Mammary epithelial cell (primary cell): Measurements from ENCODE around the gene CDC7.

Source experiments
- EZH2 ChIP-seq: IDR thresholded peaks from 2 replicates; pipeline ENCODE4 v1.6.1; 2012; ENCODE audit warnings: low read length, inconsistent platforms, borderline replicate concordance
- TF ChIP-seq, protein P1 (sequence below), 2 donors: IDR thresholded peaks in 1 of 2; conservative IDR thresholded peaks in 1 of 2; 2 replicates each; pipeline ENCODE4 v1.5.1; 2011 to 2012; ENCODE audit warnings: inconsistent platforms in 2 of 2, low read length in 2 of 2, mild to moderate bottlenecking in 2 of 2, control low read depth in 1 of 2, low read depth in 1 of 2; ENCODE audit not compliant: insufficient read depth in 1 of 2; ENCODE audit errors: extremely low read depth in 1 of 2

DNA sequence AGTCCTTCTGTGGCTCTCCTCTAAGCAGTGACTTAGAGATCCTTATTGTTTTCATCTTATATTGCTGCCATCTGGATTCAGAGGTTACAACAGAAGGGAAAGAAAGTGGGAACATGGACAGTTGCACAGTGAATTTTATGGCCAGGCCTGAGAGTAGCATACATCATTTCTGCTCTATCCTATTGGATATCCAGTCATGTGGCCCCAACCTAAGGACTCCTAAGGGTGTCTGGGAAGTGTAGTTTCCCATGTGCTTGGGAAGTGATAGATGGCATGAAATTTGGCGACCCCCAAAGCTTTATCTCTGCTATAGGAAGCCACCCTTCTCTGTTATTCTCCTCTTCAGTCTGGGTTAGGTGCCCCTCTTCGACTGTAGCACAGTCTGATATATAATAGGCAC, 51.9 kb downstream of the CDC7 start:
- TF ChIP-seq, protein P1, sequence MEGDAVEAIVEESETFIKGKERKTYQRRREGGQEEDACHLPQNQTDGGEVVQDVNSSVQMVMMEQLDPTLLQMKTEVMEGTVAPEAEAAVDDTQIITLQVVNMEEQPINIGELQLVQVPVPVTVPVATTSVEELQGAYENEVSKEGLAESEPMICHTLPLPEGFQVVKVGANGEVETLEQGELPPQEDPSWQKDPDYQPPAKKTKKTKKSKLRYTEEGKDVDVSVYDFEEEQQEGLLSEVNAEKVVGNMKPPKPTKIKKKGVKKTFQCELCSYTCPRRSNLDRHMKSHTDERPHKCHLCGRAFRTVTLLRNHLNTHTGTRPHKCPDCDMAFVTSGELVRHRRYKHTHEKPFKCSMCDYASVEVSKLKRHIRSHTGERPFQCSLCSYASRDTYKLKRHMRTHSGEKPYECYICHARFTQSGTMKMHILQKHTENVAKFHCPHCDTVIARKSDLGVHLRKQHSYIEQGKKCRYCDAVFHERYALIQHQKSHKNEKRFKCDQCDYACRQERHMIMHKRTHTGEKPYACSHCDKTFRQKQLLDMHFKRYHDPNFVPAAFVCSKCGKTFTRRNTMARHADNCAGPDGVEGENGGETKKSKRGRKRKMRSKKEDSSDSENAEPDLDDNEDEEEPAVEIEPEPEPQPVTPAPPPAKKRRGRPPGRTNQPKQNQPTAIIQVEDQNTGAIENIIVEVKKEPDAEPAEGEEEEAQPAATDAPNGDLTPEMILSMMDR (conservative IDR thresholded peaks at IDR 0.05 in 1 of 2, IDR thresholded peaks at IDR 0.05 in 1 of 2; ENCODE audit: extremely low read depth in 1 of 2, insufficient read depth in 1 of 2, low read depth in 1 of 2, low read length in 2 of 2) = no peak
- no peak for TF ChIP-seq EZH2
